MCF 10A (cell line): Measurements from ENCODE around the gene GPR157. TPM values are rescaled to one million over a fixed set of nuclear protein-coding genes. Genes with fewer than 3 reads are reported as not detected.

Experiments
- BruUV-seq: library from RNA; stranded (reverse); fragments of 400-500 nt; replicated peaks from 2 replicates; lab custom pipeline; 2021; lab: Mats Ljungman, UMichigan
- CTCF ChIA-PET: fragments of 300-600 bp; sonication (Branson Sonifier 250); formaldehyde crosslinking; extraction: SDS; loops from one replicate; lab custom pipeline; 2021; ENCODE audit warnings: antibody characterized with exemption, inconsistent platforms; lab: Yijun Ruan, JAX
- POLR2A ChIA-PET: fragments of 300-600, 350-650 bp; sonication (Branson Sonifier 250); formaldehyde crosslinking; extraction: SDS; loops from one replicate; lab custom pipeline; 2020; ENCODE audit warnings: antibody characterized with exemption, inconsistent platforms; lab: Yijun Ruan, JAX
- DNase-seq: peaks from one replicate; pipeline ENCODE4 v3.0.0-alpha.2; 2018; ENCODE audit not compliant: unreplicated experiment
- H3K27ac Mint-ChIP-seq: one replicate; pipeline ENCODE4 v1.8.0; 2022; ENCODE audit warnings: mild to moderate bottlenecking, low read depth, mixed read lengths; ENCODE audit not compliant: unreplicated experiment
- H3K27me3 Mint-ChIP-seq: one replicate; pipeline ENCODE4 v1.8.0; 2022; ENCODE audit warnings: mixed read lengths; ENCODE audit not compliant: insufficient read depth, unreplicated experiment
- H3K36me3 Mint-ChIP-seq: one replicate; pipeline ENCODE4 v1.8.0; 2022; ENCODE audit warnings: mild to moderate bottlenecking, moderate library complexity, mixed read lengths; ENCODE audit not compliant: insufficient read depth, unreplicated experiment
- H3K4me1 Mint-ChIP-seq: one replicate; pipeline ENCODE4 v1.8.0; 2022; ENCODE audit warnings: mixed read lengths; ENCODE audit not compliant: insufficient read depth, unreplicated experiment
- H3K4me3 Mint-ChIP-seq: one replicate; pipeline ENCODE4 v1.8.0; 2022; ENCODE audit warnings: mild to moderate bottlenecking, moderate library complexity, mixed read lengths; ENCODE audit not compliant: unreplicated experiment
- H3K9me3 Mint-ChIP-seq: one replicate; pipeline ENCODE4 v1.8.0; 2022; ENCODE audit warnings: mixed read lengths; ENCODE audit not compliant: unreplicated experiment
- intact Hi-C: fragments of 100-400 bp; cut with micrococcal nuclease; formaldehyde crosslinking; loops from 2 replicates; pipeline ENCODE4 v1.14.1; 2022
- total RNA-seq: library from RNA; stranded (reverse); gene quantifications from 2 replicates; pipeline ENCODE4 v1.2.3, GENCODE V29; 2022
- TF ChIP-seq, protein P1 (sequence below): fragments of 200-600 bp; IDR thresholded peaks from one replicate; pipeline ENCODE4 v1.8.0; 2022; ENCODE audit warnings: antibody characterized with exemption, mild to moderate bottlenecking; ENCODE audit not compliant: unreplicated experiment

Gene GPR157
- total RNA-seq, 1 experiment from 2014 or later, result 8.1 TPM

DNA sequence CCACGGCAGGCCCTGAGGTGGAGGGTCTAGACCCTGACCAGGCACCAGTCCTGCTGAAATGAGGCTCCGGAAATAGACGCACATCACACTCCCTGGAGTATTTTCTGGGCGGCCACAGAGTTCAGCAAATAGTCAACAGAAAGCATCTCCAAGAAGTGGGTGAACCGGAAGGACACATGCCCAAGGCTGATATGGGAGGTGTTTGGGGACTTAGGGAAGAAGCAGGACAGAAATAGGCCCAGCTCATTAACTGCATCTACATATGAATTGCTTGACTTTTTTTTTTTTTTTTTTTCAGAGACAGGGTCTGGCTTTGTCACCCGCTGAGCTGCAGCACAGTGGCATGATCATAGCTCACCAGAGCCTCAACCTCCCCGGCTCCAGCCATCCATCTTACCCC, 36.5 kb upstream of the GPR157 start:
- Mint-ChIP-seq H3K27ac (peak overlapping the region; percentile 84), H3K4me3 (no peak overlapping the region), H3K9me3 (no peaks in the 10 kb centered on the region), H3K4me1 (peaks cover 21% of the 10 kb centered on the region), H3K36me3 (peaks cover 40% of the 10 kb centered on the region), H3K27me3 (no peaks in the 10 kb centered on the region)
- ChIA-PET POLR2A (no interaction called here), CTCF (interaction anchor here (0.6 kb wide), 1 partner anchor 410 kb away, joined by 3 read pairs; no protein-coding TSS in a partner anchor)
- BruUV-seq, result no TSS peak
- TF ChIP-seq, protein P1, sequence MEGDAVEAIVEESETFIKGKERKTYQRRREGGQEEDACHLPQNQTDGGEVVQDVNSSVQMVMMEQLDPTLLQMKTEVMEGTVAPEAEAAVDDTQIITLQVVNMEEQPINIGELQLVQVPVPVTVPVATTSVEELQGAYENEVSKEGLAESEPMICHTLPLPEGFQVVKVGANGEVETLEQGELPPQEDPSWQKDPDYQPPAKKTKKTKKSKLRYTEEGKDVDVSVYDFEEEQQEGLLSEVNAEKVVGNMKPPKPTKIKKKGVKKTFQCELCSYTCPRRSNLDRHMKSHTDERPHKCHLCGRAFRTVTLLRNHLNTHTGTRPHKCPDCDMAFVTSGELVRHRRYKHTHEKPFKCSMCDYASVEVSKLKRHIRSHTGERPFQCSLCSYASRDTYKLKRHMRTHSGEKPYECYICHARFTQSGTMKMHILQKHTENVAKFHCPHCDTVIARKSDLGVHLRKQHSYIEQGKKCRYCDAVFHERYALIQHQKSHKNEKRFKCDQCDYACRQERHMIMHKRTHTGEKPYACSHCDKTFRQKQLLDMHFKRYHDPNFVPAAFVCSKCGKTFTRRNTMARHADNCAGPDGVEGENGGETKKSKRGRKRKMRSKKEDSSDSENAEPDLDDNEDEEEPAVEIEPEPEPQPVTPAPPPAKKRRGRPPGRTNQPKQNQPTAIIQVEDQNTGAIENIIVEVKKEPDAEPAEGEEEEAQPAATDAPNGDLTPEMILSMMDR, result no peak
- no peak for DNase-seq
- intact Hi-C loops, result no loop called here

DNA sequence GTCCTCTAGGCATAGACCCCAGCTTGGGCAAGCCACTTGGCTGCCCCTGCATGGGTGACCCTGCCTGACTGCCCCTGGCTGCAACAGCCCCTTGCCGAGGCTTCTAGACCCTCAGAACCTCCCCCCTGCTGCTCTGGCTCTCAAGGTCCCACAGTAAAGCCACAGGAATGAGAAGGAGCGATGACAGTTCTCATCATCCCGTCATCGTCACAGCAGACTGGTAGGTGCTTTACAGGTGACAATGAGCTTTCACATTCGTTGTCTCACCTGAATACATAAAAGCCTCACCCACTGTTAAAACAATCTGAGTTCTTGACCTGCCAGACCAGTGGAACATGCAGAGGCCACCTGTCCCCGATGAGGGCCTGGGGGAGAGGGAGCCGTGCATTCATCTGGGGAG, 36.0 kb upstream of the GPR157 start:
- DNase-seq, result no peak
- CTCF ChIA-PET, result no interaction called here
- H3K4me1 Mint-ChIP-seq, result peaks cover 21% of the 10 kb centered on the region

DNA sequence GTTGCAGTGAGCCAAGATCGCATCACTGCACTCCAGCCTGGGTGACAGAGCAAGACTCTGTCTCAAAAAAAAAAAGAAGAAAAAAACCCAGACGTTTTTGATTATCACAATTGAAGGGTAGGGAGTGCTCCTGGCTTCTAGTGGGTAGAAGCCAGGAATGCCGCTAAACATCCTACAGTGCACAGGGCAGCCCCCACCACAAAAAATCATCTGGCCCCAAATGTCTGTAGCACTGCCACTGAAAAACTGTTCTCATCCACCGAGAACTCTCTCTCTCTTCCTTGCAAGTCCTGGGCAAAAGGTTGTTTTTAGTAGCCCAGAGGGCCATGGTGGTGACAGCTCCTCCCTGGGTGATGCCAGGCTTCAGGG, 35.6 kb upstream of the GPR157 start:
- Mint-ChIP-seq H3K27ac (peak overlapping the region; percentile 84), H3K4me1 (peaks cover 21% of the 10 kb centered on the region), H3K36me3 (peaks cover 35% of the 10 kb centered on the region), H3K9me3 (no peaks in the 10 kb centered on the region), H3K27me3 (no peaks in the 10 kb centered on the region), H3K4me3 (peak overlapping the region; percentile 57)
- TF ChIP-seq, protein P1, result no peak
- ChIA-PET CTCF (no interaction called here), POLR2A (no interaction called here)
- BruUV-seq, result no TSS peak
- intact Hi-C loops, result no loop called here
- no peak for DNase-seq

More for the DNA sequence above, 36.0 kb upstream of the GPR157 start:
- Mint-ChIP-seq H3K36me3 (peaks cover 38% of the 10 kb centered on the region), H3K27ac (peak overlapping the region; percentile 84), H3K4me3 (no peak overlapping the region), H3K9me3 (no peaks in the 10 kb centered on the region), H3K27me3 (no peaks in the 10 kb centered on the region)
- no TSS peak for BruUV-seq
- POLR2A ChIA-PET, result no interaction called here
- intact Hi-C loops, result no loop called here
- TF ChIP-seq, protein P1, result no peak

DNA sequence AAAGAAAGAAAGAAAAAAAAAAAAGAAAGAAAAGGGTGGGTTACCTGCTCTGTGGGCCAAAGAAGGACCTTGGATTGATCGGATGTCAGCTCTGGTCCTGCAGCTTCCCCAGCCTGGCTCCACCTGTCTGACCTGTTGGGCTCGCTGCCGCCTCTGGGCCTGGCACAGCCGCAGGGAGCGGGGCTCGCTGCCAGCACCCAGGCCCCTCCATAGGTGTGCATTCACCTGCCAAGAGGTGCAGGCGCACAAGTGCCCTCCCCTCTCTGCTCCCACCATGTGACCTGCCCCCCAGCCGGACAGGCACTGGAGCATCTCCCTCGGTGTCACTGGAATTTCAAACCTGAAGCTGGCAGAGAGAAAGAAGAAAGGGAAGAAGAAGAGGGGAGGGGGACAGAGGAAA, 33.1 kb upstream of the GPR157 start:
- DNase-seq, result no peak

More for the DNA sequence above, 33.1 kb upstream of the GPR157 start:
- H3K4me1 Mint-ChIP-seq, result peaks cover 21% of the 10 kb centered on the region
- H3K4me3 Mint-ChIP-seq, result no peak overlapping the region
- POLR2A ChIA-PET, result interaction anchor here (0.6 kb wide), 1 partner anchor 34 kb away, joined by 4 read pairs; no protein-coding TSS in a partner anchor
- intact Hi-C loops, result no loop called here
- no peaks in the 10 kb centered on the region for H3K27me3 Mint-ChIP-seq
- no peaks in the 10 kb centered on the region for H3K9me3 Mint-ChIP-seq
- H3K27ac Mint-ChIP-seq, result no peak overlapping the region
- no TSS peak for BruUV-seq
- CTCF ChIA-PET, result interaction anchor here (0.6 to 3.0 kb wide), 4 partner anchors 19 to 39 kb away, joined by 3 to 11 read pairs (median 4); no protein-coding TSS in a partner anchor
- TF ChIP-seq, protein P1, result no peak
- H3K36me3 Mint-ChIP-seq, result peaks cover 43% of the 10 kb centered on the region
